H1 (cell line): ENCODE data around the gene PRSS8. TPM values are rescaled to one million over a fixed set of nuclear protein-coding genes. Genes with fewer than 3 reads are reported as not detected.

ENCODE experiments used
- ASH2L ChIP-seq: fragments of 200-600, 300-600 bp; sonication (generic); IDR thresholded peaks from one replicate; pipeline ENCODE4 v1.7.1; 2017; ENCODE audit warnings: low read length
- CBX5 ChIP-seq: fragments of 300-800, 300-1000 bp; sonication (generic); IDR thresholded peaks from 2 replicates; pipeline ENCODE4 v1.7.1; 2016; ENCODE audit warnings: antibody characterized with exemption, low read length, low read depth
- EGR1 ChIP-seq: IDR thresholded peaks from 2 replicates; pipeline ENCODE4 v1.6.1; 2011; ENCODE audit warnings: low read depth, low read length, borderline replicate concordance
- FOSL1 ChIP-seq: IDR thresholded peaks from 2 replicates; pipeline ENCODE4 v1.6.1; 2011; ENCODE audit warnings: mild to moderate bottlenecking, low read depth, low read length, moderate library complexity; ENCODE audit not compliant: insufficient read depth
- JUND ChIP-seq: IDR thresholded peaks from 2 replicates; pipeline ENCODE4 v1.6.1; 2011; ENCODE audit warnings: mild to moderate bottlenecking, improper control_type of control experiment, low read length
- MAFK ChIP-seq: IDR thresholded peaks from 2 replicates; pipeline ENCODE4 v1.6.1; 2012; ENCODE audit warnings: low read depth, mild to moderate bottlenecking, improper control_type of control experiment, low read length
- NRF1 ChIP-seq: IDR thresholded peaks from 2 replicates; pipeline ENCODE4 v1.6.1; 2011; ENCODE audit warnings: mild to moderate bottlenecking, low read depth, low read length, improper control_type of control experiment
- POLR2A ChIP-seq, 2 experiments: IDR thresholded peaks; 1 replicate in 1 of 2; 2 replicates in 1 of 2; pipeline ENCODE4 v1.6.1; 2011; ENCODE audit warnings: low read depth in 2 of 2, low read length in 2 of 2, mild to moderate bottlenecking in 2 of 2; ENCODE audit errors: control extremely low read depth in 1 of 2
- POLR2AphosphoS5 ChIP-seq: IDR thresholded peaks from 2 replicates; pipeline ENCODE4 v1.6.1; 2011; ENCODE audit warnings: low read depth, low read length
- POU5F1 ChIP-seq: IDR thresholded peaks from 2 replicates; pipeline ENCODE4 v1.6.1; 2011; ENCODE audit warnings: low read depth, mild to moderate bottlenecking, low read length, moderate library complexity
- RFX5 ChIP-seq: IDR thresholded peaks from 2 replicates; pipeline ENCODE4 v1.6.1; 2011; ENCODE audit warnings: low read depth, low read length, improper control_type of control experiment, borderline replicate concordance
- polyA plus RNA-seq, 7 experiments: library from polyadenylated mRNA; depleted of rRNA in 3 of 7; stranded (reverse) in 5 of 7; unstranded in 2 of 7; fragments of >200 nt in 5 of 7; fragments of 200-250 nt in 2 of 7; gene quantifications; 1 replicate in 5 of 7; 2 replicates in 1 of 7; 4 replicates in 1 of 7; pipeline versions ENCODE4 v1.2.1 to v1.2.3, GENCODE V29; 2011 to 2013; ENCODE audit warnings: missing spikeins in 2 of 7, mixed read lengths in 2 of 7
- total RNA-seq: library from RNA; stranded (reverse); fragmentation: NEBNext Ultra II Directional; extraction: Animal tissue kit (Norgen Biotek cat#: 25700); gene quantifications from 2 replicates; pipeline ENCODE4 v1.2.1, GENCODE V29; 2021
- TF ChIP-seq, protein P1 (sequence below): fragments of 300-600 bp; sonication (generic); IDR thresholded peaks from 2 replicates; pipeline ENCODE4 v1.7.1; 2012; ENCODE audit warnings: low read length, moderate library complexity, mild to moderate bottlenecking, inconsistent platforms; ENCODE audit not compliant: insufficient replicate concordance

PRSS8 gene
- total and polyA plus RNA-seq, 2 of the 8 experiments (the other 6 are each of a cell fraction or from before 2014, with no cell fraction given), result 87.7 to 273 TPM

DNA sequence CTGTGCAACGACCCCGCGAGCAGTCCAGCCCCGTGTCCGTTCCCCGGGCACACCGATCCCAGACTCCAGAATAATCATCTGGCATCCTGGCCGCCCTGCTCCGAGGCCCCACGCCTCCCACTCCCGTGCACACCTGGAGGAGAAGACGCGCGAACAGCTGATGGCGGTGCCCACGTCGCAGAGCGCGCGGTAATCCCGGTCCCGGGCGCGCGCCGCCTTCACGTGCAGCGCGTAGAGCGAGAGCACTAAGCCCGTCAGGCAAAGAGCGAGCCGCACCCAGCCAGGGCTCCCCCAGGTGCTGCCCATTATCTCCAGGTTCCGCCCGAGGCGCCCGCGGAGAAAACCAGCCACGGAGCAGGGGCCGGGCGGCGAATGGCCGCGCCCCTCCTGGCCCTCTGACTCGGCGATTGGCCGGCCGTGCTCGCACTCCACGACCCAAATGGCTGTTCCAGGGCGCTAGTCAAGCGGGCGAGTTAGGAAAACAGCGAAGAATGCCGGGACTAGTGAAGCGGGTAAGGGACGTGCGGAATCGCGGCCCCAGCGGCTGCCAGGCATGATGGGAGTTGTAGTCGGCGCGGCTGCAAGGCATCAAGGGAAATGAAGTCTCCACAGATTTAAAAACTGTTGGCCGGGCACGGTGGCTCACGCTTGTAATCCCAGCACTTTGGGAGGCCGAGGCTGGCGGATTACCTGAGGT lies 41.0 kb downstream of the PRSS8 start, which contains the start of gene VKORC1 (continued):
- TF ChIP-seq, protein P1, sequence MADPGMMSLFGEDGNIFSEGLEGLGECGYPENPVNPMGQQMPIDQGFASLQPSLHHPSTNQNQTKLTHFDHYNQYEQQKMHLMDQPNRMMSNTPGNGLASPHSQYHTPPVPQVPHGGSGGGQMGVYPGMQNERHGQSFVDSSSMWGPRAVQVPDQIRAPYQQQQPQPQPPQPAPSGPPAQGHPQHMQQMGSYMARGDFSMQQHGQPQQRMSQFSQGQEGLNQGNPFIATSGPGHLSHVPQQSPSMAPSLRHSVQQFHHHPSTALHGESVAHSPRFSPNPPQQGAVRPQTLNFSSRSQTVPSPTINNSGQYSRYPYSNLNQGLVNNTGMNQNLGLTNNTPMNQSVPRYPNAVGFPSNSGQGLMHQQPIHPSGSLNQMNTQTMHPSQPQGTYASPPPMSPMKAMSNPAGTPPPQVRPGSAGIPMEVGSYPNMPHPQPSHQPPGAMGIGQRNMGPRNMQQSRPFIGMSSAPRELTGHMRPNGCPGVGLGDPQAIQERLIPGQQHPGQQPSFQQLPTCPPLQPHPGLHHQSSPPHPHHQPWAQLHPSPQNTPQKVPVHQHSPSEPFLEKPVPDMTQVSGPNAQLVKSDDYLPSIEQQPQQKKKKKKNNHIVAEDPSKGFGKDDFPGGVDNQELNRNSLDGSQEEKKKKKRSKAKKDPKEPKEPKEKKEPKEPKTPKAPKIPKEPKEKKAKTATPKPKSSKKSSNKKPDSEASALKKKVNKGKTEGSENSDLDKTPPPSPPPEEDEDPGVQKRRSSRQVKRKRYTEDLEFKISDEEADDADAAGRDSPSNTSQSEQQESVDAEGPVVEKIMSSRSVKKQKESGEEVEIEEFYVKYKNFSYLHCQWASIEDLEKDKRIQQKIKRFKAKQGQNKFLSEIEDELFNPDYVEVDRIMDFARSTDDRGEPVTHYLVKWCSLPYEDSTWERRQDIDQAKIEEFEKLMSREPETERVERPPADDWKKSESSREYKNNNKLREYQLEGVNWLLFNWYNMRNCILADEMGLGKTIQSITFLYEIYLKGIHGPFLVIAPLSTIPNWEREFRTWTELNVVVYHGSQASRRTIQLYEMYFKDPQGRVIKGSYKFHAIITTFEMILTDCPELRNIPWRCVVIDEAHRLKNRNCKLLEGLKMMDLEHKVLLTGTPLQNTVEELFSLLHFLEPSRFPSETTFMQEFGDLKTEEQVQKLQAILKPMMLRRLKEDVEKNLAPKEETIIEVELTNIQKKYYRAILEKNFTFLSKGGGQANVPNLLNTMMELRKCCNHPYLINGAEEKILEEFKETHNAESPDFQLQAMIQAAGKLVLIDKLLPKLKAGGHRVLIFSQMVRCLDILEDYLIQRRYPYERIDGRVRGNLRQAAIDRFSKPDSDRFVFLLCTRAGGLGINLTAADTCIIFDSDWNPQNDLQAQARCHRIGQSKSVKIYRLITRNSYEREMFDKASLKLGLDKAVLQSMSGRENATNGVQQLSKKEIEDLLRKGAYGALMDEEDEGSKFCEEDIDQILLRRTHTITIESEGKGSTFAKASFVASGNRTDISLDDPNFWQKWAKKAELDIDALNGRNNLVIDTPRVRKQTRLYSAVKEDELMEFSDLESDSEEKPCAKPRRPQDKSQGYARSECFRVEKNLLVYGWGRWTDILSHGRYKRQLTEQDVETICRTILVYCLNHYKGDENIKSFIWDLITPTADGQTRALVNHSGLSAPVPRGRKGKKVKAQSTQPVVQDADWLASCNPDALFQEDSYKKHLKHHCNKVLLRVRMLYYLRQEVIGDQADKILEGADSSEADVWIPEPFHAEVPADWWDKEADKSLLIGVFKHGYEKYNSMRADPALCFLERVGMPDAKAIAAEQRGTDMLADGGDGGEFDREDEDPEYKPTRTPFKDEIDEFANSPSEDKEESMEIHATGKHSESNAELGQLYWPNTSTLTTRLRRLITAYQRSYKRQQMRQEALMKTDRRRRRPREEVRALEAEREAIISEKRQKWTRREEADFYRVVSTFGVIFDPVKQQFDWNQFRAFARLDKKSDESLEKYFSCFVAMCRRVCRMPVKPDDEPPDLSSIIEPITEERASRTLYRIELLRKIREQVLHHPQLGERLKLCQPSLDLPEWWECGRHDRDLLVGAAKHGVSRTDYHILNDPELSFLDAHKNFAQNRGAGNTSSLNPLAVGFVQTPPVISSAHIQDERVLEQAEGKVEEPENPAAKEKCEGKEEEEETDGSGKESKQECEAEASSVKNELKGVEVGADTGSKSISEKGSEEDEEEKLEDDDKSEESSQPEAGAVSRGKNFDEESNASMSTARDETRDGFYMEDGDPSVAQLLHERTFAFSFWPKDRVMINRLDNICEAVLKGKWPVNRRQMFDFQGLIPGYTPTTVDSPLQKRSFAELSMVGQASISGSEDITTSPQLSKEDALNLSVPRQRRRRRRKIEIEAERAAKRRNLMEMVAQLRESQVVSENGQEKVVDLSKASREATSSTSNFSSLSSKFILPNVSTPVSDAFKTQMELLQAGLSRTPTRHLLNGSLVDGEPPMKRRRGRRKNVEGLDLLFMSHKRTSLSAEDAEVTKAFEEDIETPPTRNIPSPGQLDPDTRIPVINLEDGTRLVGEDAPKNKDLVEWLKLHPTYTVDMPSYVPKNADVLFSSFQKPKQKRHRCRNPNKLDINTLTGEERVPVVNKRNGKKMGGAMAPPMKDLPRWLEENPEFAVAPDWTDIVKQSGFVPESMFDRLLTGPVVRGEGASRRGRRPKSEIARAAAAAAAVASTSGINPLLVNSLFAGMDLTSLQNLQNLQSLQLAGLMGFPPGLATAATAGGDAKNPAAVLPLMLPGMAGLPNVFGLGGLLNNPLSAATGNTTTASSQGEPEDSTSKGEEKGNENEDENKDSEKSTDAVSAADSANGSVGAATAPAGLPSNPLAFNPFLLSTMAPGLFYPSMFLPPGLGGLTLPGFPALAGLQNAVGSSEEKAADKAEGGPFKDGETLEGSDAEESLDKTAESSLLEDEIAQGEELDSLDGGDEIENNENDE, result no peak
- TF ChIP-seq POLR2AphosphoS5 (no peak), POLR2A (IDR thresholded peaks at IDR 0.05; ENCODE audit: control extremely low read depth in 1 of 2, low read depth in 2 of 2, low read length in 2 of 2) (peak in 1 of 2 experiments; percentile 36; a peak in 1 of 3 replicates), ASH2L (peak; percentile 17), JUND (no peak), CBX5 (no peak), POU5F1 (no peak), MAFK (no peak), RFX5 (no peak), NRF1 (no peak), FOSL1 (no peak), EGR1 (no peak)
